Left renal cortex interstitium (tissue), 4 donors: ENCODE results near the gene SMIM22. TPM values are rescaled to one million over a fixed set of nuclear protein-coding genes. Genes with fewer than 3 reads are reported as not detected.

Experiments used
- DNase-seq, 4 donors: peaks; one replicate each; pipeline ENCODE4 v3.0.0-alpha.2; 2013; ENCODE audit warnings: low read depth in 4 of 4, low spot score in 2 of 4, missing footprints in 1 of 4
- polyA plus RNA-seq, 4 donors: library from polyadenylated mRNA; unstranded; fragments of 120-200 nt; gene quantifications; one replicate each; pipeline ENCODE4 v1.2.1, GENCODE V29; 2013; ENCODE audit not compliant: insufficient read length in 4 of 4

Gene SMIM22
- polyA plus RNA-seq, 4 donors = 9.6 to 12.4 (median 11.3) TPM

DNA sequence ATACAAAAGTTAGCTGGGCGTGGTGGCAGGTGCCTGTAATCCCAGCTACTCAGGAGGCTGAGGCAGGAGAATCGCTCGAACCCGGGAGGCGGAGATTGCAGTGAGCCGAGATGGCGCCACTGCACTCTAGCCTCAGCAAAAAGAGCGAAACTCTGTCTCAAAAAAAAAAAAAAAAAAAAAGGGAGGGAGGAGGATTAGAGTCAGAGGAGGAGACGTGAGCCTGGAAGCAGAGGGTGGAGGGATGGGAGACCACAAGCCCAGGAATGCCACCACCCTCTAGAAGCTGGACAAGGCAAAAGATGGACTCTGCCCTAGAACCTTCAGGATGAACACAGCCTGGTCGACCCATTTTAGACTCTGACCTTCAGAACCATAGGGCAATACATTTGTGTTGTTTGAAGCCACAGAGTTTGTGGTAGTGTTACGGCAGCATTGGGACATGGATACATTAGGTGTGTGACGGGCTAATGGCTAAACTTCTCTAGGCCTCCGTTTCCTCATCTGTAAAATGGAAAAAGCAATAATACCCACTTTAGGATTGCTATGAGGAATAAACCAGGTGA lies 2.1 kb upstream of the SMIM22 start:
- no peak for DNase-seq

DNA sequence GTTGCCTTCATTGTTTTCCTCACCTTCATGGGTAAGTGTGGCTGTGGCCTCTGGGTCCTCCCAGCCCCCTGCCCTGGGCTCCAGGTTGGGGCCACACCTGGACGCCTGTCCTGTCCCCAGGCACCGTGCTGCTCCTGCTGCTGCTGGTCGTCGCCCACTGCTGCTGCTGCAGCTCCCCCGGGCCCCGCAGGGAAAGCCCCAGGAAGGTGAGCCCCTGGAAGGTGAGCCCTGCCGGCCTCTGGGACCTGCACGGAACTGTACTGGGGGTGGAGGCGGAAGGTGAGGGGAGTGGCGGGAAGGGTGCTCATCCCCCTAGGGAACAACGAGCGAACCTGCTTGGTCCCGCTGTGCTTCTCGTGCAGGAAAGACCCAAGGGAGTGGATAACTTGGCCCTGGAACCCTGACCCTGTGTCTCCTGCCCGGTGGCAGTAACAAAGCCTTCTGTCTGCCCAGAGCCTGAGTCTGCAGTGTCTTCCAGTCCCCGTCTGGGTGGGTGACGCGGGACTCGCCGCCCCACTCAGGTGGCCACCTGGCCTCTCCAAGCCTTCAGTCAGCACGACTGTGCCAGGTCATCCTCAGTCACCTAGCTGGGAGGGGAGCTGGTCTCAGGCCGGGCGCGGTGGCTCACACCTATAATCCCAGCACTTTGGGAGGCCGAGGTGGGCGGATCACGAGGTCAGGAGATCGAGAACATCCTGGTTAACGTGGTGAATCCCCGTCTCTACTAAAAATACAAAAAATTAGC lies 831 bp downstream of the SMIM22 start:
- DNase-seq = no peak

DNA sequence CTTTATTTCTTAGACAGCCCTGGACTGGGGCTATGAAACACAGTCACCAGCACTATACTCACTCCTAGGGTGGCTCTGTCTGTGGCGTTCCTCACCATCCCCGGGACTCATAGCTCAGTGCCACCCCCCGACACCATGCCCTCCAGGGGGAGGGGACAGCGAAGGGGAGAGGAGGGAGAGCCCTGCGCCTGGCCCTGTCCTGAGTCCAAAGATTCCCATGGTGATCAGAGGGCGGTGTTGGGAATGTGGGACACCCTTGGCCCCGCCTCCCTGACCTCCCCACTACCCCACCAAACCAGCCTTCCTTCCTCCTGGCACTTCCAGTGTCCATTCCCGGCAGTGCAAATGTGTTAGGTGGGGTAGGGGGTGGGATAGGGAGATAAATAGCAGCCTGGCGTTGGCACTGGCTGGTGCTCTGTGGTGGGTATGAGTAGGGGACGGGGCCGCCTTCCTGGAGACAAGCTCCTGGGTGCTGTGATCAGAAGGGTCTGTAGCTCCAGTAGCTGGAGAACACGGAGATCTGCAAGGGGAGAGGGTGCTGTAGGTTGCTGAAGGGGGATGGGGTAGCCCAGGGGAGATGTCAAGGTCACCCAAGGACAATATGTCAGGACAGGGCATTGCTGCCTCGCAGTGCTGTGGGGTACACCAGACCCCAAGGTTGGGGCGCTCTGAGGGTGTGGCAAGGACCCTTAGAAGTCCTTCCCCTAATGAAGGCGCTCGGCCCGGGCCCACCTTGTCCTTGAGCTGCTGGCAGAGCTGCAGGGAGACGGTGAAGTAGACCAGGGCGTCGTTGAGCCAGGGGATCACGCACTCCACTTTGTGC lies 2.0 kb downstream of the SMIM22 start:
- no peak for DNase-seq

DNA sequence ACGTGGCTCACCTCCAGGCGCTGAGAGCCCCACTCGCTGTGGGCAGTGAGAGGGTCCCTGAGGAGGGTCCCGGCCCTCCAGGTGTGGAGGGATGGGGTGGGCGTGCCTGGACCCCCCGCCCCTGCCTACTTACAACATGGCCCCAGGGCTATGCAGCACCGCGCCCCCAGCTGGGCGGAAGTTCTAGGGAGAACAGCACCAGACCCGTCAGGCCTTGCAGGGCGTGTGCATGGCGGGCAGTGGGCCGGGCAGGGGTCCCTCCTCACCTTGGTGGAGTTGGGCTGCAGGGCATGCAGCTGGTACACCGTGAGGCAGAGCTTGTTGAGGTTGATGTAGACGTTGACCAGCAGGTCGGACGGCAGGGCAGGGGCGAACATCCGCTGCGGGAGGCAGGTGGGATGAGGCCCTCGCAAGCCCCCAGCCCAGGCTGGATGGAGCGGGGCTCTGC lies 2.7 kb downstream of the SMIM22 start:
- DNase-seq = no peak

DNA sequence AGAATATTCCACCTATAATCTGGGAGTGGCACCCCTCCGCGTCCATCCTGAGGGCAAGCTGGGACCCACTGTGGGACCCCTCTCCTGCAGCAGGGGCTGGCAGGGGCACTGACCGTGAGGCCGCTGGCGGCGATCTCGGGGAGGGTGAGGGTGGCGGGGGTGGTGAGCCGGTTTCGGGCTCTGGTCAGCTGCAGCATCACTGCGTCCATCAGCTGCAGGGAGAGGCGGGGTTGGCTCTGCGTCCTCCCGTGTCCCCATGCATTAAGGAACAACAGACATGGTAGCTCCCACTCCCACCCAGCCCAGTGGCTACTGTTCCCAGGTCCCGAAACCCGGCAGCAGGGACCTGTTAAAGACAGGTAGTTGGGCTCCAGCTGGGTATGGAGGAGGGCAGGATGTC lies 3.3 kb downstream of the SMIM22 start:
- no peak for DNase-seq

DNA sequence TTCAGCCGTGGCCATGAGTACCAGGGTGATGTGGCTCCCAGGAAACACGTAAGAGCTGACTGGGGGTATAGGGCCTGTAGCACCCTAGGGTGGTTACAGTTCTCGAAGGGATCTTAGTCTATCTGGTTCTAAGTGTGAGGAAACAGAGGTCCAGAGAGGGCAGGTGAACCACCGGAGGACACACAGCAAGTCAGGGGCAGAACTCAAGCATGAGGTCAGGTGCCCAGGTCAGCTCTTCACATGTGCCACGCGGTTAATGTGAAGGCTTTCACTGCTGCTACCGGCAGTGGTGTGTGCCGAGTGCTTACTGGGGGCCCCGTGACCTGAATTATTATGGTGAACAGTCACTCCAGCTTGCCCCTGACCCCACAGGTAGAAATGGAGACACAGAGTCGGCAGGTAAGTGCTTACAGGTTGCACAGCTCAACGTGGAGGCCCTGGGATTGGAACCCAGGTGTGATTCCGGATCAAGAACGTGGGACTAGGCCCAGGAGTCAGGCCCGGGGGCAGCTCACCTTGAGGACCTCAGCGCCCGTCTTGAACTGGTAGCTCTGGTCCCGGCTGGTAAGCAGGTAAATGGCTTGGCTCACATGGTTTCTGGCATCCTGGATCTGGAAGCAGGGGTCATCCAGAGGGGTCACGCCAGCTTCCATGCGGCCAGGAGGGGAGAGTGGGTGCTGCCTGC lies 4.1 kb downstream of the SMIM22 start:
- no peak for DNase-seq

DNA sequence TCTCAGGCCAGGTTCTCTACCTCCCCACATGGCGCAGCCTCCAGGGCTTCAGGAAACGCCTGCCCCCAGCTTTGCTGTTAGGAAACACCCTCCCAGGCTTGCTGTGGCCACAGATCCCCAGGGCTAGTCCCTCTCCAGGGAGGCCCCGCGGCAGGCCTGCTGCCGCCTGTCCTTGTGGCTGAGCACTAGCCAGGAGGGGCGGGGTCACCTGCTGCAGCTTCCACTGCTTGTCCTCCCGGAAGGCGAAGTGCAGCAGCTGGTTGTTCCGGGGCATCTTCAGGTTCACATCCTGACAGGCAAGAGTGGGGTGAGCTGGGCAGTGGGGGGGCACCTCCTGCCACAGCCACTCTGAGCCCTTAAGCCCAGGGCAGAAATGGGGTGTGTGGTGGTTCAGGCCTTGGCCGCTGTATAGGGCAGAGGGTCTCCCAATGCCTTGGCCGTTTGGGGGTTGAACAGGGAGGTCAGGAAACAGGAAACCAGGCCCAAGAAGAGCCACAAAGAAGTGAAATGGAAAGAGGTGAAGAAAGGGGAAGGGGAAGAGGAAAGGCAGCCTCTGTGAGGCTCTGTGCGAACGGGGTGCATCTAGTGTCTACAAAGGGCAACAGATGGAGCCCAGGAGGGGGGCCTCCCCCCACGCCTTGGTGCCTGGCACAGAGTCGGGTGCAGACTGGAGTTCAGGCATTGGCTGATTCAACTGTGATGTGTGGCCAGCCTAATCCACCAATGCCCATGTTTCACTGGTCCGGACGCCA lies 5.3 kb downstream of the SMIM22 start:
- DNase-seq = no peak

DNA sequence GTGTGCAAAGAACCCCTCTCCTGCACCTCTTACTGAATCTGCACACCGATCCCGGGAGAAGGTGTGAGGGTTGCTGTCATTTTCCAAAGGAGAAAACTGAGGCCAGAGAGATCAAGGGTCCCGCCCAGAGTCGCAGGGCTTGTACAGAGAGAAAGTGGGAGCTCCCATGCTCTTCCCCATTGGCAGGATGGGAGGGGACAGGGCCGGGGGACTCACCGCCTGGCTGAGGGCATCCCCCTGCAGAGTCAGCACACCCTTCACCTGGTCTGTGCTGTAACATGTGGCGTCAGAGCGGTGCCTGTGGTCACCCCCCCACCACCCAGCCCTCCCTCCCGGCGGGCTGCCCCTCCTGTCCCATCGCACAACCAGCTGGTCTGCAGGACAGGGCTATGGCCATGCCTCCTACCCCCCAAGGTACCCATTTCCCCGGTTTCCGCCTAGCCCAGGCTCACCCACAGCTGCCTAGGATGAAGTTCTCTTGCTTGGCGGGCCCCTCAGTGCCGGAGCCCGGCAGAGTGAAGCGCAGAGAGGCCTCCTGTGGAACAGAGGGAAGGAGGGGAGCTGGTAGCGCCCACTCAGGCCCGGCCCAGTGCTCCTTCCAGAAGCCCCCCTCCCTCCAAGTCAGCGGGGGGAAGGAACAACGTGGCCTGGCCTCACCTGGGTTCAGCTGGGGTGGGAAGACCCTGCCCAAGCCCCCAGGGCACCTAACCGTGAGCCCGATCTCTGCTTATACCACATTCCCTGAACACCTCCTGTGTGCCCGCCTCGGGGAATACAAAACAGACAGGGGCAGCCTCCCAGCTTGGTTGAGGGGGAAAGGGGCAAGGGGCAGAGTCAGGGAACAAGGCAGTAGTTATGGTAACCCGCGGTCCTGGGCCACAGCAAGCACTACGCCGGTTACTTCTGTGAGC lies 6.1 kb downstream of the SMIM22 start:
- no peak for DNase-seq

DNA sequence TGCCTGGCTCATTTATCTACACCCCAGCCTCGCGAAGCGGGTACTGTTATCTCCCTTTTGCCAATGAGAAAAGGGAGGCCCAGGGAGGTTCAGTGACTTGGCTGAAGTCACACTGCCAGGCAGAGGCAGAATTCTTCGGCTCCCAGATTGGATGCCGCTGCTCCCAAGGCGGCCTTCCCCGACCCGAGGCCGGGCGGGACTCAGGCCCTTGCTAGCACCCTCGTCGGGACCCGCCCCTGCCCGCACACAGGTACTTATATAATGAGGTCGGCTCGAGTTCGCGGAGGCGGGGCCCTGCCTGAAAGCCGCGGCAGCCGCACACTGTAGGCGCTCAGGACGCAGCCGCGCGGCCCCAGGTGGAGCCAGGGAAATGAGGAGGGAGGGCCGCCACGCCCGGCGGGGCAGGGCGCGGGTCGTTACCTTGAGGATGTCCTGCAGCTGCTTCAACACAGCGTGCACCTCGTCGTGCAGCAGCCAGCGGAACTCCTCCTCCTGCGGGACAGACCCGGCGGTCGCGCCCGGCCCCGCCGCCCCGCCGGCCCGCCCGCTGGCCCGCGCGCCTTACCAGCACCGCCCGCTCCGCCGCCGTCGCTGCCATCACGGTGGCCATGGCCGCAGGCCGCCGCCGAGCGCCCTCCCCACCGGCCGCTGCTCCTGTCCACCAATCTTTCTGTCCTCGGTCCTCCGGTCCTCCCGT lies 6.9 kb downstream of the SMIM22 start, which contains the start of gene ROGDI:
Gene ROGDI, minus strand, starts transcription at position 672 of the 697 bp plus-strand sequence. Its CDS starts 62 bp downstream, at position 610.
- peak; percentile 23 to 63 (median 50) for DNase-seq

DNA sequence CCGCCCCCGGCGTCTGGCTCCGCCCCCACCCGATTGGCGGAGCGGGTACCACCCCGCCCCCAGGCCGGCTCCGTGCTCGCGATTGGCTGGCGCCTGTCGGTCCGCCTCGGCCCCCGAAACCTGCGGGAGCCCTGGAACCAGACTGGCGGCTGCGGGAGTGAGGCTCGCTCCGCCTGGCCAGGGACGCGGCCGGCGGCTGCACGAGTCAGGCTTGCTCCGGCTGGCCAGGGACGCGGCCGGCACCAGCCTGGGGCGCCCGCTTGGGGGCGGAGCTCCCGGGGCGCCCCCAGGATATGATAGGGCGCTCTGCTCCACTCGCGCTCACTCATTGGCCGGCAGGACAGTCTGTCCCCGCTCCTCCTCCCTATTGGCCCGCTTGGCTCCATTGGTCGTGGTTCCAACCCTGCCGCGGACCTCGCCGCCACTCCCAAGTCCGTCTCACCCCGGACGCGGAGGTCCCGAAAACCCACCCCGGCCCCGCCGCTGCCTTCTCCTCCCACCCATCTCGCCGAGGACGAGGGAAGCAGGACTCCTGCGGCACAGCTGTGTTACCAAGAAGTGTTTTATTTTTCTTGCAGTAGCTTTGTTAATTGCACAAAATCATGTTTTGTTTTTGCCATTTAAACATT lies 7.6 kb downstream of the SMIM22 start:
- DNase-seq = peak; percentile 76 to 86 (median 80)

DNA sequence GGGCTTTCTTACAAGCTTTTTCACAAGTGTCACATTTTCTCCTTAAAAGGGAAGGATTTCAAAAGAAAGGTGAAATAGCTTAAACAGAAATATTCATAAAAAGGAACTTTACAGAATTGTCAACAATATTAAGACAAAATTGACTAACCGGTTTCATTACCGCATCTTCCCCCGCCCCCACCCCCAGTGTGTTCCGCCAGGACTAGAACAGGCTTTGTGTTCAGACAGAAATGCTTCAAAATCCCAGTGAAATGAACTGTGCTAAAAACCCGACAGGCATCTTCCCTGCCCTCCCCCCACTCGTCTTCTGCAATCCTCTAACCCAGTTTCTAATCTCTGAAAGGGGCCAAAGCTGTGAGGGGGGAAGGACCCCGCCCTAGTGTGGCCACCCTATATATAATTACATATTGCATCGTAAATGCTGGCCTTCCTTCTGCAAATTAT lies 8.3 kb downstream of the SMIM22 start:
- DNase-seq = no peak

DNA sequence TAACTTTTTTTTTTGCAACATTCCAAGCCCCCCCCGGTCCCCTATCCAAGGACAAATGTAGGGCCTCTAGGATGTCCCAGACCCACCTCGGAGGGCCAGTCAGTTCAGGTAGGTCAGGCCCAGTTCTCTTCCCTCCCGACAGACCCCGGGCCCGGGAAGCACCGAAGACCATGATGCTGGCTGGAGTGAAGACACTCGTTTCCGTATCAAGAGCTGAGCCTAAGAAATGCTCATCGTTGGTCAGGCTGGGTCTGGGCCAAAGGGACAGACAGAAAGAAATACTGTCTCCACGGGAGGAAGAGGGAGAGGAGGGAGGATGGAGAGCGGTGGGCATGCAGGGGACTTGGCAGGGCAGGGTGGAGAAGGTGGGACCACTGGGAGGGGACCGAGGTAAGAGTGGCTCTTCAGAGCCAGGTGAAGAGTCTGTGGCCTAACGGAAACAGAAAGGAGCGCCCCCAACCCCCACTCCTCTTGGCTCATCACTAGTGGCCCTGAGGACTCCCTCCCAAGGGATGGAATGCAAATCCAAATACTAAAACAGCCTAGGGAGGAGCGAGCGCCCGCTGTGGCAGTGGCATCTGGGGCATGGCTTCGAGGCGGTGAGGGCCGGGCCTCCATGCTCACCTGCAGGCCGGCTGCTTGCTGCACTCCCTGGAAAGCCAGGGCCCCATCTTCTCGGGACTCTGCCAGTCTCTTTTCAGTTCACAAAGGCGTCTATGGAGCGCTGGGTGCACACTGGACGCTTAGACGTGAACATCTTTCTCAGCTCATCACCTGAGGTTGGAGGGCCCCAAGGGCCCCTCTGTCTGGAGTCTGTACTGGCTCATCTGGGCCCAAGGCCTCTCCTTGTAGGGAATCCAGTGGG lies 9.0 kb downstream of the SMIM22 start:
- no peak for DNase-seq

DNA sequence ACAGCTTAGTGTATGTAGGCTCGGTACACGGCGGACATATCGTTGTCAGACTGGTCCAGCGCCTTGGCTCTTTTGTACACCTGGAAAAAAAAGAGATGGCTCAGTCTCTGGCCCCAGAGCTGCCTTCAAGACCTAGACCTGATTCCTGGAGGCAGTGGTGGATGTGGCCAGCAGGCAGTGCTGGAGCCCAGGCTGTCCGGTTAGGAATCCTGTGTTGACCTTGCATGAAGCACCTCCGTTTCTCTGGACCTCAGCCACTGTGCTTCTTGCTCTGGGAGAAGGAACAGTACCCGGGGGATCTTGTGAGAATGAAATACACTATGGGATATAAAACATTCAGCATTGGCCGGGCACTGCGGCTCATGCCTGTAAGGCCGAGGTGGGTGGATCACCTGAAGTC lies 10.1 kb downstream of the SMIM22 start:
- no peak for DNase-seq

DNA sequence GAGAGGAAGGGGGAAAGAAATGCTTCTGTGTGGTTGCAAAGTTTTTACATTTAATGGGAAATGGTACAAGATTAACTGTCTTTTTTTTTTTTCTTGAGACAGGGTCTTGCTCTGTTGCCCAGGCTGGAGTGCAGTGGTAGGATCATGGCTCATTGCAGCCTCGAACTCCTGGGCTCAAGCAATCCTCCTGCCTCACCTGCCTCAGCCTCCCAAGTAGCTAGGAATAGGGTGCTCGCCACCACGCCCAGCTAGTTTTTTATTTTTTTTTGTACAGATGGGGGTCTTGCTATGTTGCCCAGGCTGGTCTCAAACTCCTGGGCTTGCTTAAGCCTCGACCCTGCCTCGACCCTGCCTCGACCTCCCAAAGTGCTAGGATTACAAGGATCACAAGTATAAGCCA lies 11.1 kb downstream of the SMIM22 start:
- no peak for DNase-seq

DNA sequence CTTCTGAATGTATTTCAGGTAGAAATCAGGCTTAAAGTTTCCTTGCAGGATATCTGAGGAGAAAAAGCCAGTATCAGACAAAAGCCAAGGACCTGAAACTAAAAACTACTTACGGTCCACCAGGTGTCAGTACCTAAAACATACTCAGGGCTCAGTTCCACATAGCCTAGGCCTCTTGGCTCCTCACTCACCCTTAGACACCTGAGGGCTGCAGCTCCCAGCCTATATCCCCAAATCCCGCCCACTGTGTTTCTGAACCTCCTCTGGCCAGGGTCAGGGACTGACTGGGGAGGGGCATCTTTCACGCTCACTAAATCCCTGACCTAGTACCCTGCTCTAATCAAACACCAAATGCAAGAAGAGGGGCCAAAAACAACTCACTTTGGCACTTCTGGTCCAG lies 16.1 kb downstream of the SMIM22 start:
- DNase-seq = no peak

DNA sequence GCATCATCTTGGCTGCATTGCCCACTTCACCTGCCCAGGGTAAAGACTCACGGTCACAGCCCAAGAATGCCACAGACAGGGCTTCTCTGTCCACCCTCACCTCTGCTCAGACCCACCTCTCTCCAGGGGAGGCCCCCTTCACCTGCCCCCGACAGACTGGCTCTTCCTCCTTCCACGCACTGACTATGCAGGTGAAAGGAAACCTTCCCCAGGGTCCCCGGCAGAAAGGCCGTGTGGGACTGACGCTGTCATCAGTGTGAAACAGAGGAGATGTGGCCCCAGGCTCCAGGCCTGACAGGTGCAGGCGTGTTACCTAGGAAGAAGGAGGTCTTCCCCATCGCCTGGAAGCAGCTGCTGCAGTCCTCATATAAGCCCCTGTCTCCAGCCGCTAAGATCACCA lies 16.6 kb downstream of the SMIM22 start:
- no peak for DNase-seq
